GM13977 (cell line): ENCODE measurements around the gene KLHL42.
"Not testable (repeated sequence)": the region's sequence is repeated elsewhere in the genome, so short reads cannot be mapped to it uniquely, and the experiment has no call there.

Experiments used
- DNase-seq: peaks from one replicate; pipeline ENCODE4 v3.0.0; 2012; ENCODE audit warnings: low spot score
- in situ Hi-C: fragments of 300-500 bp; cut with MboI; formaldehyde crosslinking; loops from one replicate; pipeline ENCODE4 v1.12.0; 2022; ENCODE audit warnings: low sequenced_read_pairs, low pct_unique_long_range_greater_than_20kb, mixed read lengths, inconsistent platforms; ENCODE audit not compliant: unreplicated experiment
- TF ChIP-seq, protein P1 (sequence below): IDR thresholded peaks from 2 replicates; pipeline ENCODE4 v1.5.1; 2012; ENCODE audit warnings: mild to moderate bottlenecking, control low read depth; ENCODE audit not compliant: insufficient read depth; ENCODE audit errors: extremely low read depth, missing control alignments

KLHL42 gene, protein sequence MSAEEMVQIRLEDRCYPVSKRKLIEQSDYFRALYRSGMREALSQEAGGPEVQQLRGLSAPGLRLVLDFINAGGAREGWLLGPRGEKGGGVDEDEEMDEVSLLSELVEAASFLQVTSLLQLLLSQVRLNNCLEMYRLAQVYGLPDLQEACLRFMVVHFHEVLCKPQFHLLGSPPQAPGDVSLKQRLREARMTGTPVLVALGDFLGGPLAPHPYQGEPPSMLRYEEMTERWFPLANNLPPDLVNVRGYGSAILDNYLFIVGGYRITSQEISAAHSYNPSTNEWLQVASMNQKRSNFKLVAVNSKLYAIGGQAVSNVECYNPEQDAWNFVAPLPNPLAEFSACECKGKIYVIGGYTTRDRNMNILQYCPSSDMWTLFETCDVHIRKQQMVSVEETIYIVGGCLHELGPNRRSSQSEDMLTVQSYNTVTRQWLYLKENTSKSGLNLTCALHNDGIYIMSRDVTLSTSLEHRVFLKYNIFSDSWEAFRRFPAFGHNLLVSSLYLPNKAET

DNA sequence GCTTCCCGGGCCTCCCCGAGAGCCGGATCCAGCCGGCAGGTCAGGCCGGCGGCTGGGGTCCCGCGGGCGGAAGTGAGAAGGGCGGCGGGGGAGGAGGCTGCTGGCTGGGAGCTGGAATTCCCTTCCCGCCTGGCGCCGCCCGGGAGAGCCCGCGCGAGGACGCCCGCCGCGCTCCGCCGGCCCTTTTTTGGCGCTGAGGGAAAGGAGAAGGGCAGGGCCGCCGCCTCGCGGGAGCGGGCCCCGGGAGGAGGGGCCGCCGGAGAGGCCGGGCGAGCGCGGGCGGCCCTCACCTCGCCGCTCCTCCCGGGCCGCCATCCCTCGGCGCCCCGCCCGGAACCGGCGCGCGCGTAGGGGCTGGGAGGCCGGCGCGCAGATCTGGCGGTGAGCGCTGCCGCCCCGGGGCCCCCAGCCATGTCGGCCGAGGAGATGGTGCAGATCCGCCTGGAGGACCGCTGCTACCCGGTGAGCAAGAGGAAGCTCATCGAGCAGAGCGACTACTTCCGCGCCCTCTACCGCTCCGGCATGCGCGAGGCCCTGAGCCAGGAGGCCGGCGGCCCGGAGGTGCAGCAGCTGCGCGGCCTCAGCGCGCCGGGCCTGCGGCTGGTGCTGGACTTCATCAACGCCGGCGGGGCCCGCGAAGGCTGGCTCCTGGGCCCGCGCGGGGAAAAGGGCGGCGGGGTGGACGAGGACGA, at the start of gene KLHL42, which contains the start of gene MANSC4:
Gene KLHL42, plus strand, starts transcription at position 314 of the 692 bp plus-strand sequence. Its CDS starts 98 bp downstream, at position 412.
Gene MANSC4, minus strand, starts transcription at position 317 of the 692 bp plus-strand sequence. CDS start 8,960 bp downstream, outside the sequence.
- DNase-seq = peak; percentile 87
- TF ChIP-seq, protein P1, sequence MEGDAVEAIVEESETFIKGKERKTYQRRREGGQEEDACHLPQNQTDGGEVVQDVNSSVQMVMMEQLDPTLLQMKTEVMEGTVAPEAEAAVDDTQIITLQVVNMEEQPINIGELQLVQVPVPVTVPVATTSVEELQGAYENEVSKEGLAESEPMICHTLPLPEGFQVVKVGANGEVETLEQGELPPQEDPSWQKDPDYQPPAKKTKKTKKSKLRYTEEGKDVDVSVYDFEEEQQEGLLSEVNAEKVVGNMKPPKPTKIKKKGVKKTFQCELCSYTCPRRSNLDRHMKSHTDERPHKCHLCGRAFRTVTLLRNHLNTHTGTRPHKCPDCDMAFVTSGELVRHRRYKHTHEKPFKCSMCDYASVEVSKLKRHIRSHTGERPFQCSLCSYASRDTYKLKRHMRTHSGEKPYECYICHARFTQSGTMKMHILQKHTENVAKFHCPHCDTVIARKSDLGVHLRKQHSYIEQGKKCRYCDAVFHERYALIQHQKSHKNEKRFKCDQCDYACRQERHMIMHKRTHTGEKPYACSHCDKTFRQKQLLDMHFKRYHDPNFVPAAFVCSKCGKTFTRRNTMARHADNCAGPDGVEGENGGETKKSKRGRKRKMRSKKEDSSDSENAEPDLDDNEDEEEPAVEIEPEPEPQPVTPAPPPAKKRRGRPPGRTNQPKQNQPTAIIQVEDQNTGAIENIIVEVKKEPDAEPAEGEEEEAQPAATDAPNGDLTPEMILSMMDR = no peak
- in situ Hi-C loops = no loop called here

DNA sequence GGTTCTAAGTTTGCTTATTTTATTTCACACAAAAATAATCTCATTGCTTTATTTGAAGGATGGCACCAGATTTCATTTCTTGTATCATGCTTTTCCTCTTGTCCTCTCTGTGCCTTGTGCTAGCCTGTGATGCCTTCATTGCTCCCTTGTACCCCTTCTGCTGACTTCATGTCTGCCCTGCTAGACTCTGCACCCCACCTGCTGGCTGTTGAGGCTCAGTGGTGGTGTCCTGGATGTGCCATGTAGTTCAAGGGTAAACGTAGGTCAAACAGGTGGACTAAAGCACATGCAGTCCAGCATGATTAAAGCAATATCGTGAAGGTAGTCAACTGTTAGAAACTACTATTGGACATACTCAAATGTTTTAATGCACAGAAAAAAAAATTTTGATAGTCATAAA, 47.8 kb upstream of the KLHL42 start:
- DNase-seq = no peak
- in situ Hi-C loops = loop anchor here (10.0 to 25.0 kb wide), 4 partner anchors 83 to 1130 kb away; partner anchors contain the start of gene CCDC91
- TF ChIP-seq, protein P1 = peak; percentile 30

DNA sequence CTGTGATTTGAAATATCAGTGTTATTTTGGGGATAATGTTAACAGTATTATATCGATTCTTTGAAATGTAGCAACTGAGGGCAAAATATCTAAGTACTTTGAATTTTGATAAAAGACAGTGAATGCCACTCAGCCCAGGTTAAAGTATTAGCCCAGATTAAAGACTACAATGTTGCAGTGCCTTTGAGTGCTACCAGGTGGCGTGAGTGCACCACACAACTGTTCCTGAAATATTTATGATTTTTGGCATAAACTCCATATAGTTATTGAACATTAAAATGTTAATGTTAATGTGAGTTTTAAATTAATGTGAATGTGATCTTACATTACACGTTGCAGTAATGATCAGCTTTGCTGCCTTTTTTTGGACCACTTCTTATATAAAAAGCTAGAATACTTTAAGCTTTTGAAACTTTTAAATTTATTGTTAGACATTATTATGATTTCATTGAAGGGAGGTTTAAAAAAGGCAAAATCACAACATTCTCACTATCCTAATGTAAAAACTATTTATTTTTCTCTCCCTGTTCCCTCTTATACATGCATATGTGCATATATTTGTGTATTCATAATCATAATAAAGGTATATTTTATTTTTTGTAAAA, 46.9 kb upstream of the KLHL42 start:
- peak; percentile 28 for DNase-seq
- TF ChIP-seq, protein P1 = peak; percentile 87
- in situ Hi-C loops = loop anchor here (10.0 to 25.0 kb wide), 4 partner anchors 82 to 1129 kb away; partner anchors contain the start of gene CCDC91

DNA sequence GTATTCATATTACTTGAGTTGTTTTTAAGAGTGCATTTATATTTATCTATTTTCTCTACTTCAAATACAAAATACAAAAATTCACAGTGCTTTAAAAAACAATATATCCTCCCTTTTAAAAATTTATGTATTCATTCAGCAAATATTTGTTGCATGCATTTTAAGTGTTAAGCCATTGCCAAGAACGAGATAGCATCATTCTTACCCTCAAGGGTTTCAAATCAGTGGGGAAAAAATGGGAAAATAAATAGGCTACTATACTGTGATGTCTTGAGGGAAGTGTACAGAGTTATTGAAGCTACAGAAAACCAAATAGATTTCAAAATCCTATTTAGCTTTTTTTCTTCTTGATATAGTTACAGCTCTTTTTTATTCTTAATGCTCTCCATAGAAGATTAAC, 46.2 kb upstream of the KLHL42 start:
- DNase-seq = no peak
- TF ChIP-seq, protein P1 = no peak
- in situ Hi-C loops = loop anchor here (10.0 to 25.0 kb wide), 4 partner anchors 81 to 1129 kb away; partner anchors contain the start of gene CCDC91

DNA sequence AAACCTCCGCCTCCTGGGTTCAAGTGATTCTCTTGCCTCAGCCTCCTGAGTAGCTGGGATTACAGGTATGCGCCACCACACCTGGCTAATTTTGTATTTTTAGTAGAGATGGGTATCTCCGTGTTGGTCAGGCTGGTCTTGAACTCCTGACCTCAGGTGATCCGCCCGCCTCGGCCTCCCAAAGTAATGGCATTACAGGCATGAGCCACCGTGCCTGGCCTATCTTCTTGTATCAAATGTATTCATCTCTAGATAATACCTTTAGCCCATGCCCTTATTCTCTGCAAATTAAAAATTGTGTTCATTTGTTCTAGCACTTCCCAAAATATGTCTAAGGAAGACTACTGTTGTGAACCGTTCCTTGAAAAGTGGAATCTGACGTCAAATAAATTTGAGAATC, 45.7 kb upstream of the KLHL42 start:
- not testable (repeated sequence) for DNase-seq
- in situ Hi-C loops = loop anchor here (10.0 to 25.0 kb wide), 4 partner anchors 80 to 1128 kb away; partner anchors contain the start of gene CCDC91

DNA sequence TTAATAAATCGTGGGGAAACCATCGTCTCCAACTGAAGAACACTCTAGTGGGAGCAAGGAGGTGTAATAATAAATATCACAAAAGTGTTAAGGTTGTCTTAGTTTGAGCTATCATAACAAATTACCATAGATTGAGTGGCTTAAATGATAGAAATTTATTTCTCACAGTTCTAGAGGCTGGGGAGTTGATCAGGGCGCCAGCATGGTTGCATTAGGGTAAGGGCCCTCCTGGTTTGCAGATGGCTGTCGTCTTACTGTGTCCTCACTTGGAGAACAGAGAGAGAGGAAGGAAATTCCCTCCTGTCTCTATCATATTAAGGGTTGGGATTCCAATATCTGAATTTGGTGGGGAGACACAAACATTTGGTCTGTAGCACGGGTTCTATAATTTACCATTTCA, 36.4 kb upstream of the KLHL42 start:
- no peak for DNase-seq
- in situ Hi-C loops = loop anchor here (25.0 kb wide), 3 partner anchors 194 to 1119 kb away; partner anchors contain the start of gene CCDC91
- TF ChIP-seq, protein P1 = no peak

DNA sequence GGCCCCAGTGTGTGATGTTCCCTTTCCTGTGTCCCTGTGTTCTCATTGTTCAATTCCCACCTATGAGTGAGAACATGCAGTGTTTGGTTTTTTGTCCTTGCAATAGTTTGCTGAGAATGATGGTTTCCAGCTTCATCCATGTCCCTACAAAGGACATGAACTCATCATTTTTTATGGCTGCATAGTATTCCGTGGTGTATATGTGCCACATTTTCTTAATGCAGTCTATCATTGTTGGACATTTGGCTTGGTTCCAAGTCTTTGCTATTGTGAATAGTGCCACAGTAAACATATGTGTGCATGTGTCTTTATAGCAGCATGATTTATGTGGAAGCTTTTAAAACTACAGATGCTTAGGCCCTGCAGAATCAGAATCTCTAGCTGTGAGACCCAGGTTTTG, 34.3 kb upstream of the KLHL42 start:
- in situ Hi-C loops = loop anchor here (25.0 kb wide), 3 partner anchors 192 to 1117 kb away; partner anchors contain the start of gene CCDC91
- not testable (repeated sequence) for DNase-seq
